DMS114 treated with DMSO at 0.1 percent for 48 hours (cell line): ENCODE measurements around the gene CD81.

Experiments
- DNase-seq: peaks from one replicate; lab custom pipeline; 2025; ENCODE audit not compliant: unreplicated experiment; lab: John Stamatoyannopoulos, UW

CD81 gene

DNA sequence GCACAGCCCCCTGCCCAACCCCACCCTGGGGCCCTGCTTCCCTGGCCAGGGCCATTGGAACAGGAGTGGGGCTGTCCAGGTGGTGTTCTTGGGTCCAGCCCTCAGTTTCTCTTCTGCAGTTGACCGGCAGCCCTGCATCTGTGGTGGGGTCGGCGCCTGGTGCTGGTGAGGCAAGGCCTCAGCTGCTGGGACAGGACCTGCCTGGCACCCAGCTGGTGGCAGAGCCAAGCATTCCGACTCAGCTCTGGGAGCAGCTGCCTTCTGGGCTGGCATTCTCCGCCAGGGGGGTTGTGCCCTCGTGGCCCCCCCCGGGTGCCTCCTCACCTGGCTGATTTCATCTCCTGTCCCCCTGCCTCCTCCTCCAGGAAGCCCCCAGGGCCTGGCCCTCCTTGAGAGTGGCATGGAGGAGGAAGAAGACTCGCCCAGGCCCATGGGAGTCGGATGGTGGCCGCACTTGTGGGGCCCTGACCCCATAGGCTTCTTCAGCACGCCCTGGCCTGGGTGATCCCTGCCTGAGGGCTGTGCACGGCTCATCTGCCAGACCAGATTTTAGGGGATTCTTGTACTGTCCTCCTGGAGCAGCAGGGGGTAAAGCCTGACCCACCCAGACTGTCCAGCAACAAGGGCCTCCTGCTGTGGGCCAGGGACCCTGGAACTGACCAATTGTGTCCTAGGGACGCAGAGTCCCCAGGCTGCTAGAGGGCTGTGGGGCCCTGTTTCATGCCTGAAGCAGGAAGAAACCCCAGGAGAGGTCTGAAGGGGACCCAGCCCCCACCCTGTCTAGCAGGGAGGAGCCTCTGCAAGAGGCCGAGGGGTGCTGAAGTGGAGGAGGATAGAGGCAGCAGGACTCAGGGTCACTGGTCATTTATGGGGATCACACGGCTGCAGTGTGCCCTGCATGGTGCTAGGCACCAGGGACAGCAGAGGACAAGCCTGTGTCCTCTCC, 11.6 kb downstream of the CD81 start:
- no peak for DNase-seq

DNA sequence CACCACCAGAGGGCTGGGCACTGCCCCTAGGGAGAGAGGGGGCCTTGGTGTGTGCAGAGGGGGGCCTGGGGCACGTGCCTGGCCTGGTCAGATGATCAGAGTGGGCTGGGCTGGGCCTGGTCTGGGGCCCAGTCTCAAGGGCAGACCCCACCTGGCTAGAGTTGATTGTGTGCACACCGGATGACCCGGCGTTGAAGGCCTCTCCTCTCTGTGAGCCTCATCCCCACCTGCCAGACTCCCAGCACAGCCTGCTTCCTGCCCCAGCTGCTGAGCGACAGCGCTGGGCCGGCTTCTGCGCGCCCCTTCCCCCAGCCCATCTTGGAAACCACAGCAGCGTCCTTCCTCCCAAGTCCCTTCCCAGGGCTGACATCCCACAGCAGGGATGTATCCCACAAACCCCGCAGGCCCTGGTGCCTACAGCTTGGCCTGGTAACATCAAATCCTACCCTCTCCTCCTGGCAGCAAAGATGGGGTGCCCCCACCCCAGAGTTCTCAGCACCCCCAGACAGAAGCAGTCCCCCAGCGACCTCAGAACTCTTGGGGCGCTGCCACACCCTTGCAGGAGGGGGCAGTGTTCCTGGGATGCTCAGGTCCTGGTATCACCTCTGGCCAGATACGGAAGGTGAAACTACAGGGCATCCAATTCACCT, 12.4 kb downstream of the CD81 start:
- DNase-seq: no peak

DNA sequence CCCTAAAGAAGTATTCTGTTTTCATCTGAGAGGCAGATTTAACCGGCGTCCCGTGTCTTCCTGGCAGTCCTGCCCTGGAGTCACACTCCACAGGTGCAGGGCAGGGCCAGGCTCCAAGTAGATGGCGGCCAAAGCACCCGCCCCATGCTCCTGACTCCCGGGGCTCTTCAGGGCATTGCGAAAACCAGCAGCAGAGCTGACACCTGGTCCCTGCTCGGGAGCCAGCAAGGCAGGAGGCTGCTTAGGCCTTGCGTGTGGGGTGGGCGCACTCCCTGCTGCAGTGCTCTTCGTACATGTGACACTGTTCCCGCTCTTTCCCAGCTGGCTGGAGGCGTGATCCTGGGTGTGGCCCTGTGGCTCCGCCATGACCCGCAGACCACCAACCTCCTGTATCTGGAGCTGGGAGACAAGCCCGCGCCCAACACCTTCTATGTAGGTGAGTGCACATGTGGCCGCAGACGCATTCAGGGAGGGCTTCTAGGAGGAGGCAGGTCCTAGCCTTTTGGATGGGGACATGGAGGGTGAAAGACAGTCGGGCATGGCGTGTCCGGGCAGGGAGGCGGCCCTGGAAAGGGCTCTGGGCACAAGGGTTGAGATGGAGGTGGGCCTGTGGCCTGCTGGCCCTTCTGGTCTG, 13.1 kb downstream of the CD81 start:
- no peak for DNase-seq

DNA sequence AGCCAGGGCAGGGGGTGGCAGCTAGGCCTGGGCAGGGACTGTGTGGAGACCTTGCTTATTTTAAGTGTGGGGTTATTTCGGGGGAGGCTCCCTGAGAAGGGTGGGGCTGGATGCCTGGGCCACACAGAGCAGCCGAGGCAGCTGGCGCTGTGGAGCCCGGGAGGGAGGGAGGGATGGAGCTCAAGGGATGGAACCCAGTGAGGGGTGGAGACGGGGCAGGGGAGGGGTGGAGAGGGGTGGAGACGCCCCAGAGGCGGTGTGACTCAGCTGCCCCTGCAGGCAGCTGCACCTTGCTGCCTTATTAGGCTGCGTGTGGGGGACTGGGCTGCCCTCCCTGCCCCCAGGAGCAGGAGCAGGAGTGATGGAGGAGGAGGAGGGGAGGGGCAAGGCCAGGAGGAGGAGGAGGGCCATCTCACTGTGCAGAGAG, 13.6 kb downstream of the CD81 start:
- no peak for DNase-seq

DNA sequence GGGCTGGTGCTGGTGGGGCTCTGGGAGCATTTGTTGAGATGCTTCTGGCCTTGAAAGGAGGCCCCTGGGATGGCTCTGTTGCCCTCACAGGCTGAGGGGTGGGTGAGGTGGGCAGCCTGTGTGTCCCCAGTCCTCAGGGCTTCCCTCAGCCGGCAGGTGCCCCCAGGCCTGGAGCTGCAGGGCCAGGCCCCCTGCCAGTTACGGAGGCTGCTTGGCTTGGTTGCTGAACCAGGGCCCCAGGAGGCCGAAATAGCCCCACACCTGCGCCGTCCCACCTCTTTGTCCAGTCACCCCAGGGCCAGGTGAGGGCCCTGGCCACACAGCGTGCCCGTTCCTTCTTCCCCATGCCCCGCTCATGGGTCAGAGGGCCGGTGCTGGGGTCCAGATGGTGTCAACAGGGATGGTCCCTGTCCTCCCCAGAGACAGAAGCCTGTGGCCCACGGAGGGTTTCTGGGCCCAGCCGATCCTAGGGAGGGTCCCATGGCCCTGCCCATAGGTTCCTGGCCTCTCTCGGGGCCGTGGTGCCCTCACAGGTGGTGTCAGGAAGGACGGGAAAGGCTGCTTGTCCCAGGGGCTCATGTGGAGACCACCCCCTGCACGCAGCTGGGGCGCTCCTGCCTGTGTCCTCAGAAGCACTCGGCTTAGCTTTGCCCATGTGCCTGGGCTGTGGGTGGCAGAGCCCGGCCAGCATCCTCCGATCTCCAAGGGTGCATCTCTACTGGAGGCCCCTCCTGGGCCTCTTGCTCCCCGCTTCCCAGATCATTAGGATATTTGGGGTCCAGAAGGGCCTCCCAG, 14.3 kb downstream of the CD81 start:
- DNase-seq: no peak

DNA sequence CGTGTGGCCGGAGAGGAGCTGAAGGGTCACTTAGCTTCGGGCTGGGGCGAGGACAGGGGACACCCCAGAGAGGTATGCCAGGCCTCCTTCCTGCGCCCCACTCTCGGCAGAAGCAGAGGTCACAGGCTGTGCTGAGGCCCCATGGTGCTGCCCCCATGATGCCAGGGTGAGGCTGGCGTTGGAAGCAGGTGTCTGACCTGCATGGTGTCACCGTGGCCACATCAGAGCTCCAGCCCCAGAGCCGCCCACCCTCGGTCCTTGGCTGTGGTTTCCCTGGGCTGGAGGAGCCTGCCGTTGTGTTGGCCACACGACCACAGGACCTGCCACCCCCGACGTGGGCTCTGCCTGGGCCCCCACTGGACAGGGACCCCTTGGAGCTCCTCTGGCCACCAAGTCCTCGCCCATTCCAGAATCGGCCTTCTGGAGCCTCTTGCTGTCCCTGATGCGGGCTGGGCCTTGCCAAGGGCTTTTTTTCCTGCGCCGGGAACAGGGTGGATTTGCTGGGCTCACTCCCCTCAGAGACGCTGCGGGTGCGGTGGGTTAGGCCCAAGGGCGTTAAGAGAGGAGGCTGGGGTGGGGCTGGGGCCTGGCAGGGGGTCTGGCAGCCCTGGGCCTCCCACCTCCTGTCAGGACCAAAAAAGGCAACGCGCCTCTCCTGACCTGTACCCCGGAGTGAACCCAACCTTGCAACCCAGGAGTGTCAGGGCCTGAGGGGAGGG, 15.3 kb downstream of the CD81 start:
- no peak for DNase-seq

DNA sequence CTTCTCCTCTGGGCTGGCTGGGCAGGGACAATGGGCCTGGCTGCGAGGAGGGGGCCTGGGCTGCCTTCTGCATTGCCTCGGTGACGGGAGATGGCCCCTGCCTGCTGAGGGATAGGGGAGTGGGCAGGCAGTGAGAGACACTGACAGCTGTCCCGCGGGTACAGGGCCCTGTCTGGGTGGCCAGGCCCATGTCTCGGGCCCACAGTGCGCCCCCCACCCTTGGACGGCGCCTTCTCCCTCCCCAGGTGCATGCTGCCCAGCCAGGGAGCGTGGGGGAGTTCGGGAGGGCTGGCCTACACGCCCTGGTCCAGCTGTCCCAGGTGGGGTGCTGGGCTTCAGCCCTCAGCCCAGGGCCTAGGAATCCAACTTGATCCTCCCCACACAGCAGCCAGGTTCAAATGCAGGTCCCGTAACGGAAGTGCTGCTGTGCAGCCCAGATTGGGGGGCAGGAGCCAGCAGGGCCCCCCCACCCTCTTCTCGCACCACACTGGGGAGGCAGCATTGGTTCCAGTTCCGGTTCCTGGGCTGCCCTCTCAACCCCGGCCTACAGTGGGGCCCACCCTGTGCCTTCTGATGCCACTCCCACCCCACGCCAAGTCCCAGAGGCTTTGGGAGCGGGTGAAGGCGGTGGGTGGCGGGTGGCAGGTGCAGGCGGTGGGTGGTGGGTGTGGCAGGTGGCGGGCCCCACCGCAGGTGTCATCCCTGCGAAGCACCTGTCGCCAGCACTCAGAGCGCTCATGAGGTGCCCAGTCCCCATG, 16.2 kb downstream of the CD81 start:
- no peak for DNase-seq

DNA sequence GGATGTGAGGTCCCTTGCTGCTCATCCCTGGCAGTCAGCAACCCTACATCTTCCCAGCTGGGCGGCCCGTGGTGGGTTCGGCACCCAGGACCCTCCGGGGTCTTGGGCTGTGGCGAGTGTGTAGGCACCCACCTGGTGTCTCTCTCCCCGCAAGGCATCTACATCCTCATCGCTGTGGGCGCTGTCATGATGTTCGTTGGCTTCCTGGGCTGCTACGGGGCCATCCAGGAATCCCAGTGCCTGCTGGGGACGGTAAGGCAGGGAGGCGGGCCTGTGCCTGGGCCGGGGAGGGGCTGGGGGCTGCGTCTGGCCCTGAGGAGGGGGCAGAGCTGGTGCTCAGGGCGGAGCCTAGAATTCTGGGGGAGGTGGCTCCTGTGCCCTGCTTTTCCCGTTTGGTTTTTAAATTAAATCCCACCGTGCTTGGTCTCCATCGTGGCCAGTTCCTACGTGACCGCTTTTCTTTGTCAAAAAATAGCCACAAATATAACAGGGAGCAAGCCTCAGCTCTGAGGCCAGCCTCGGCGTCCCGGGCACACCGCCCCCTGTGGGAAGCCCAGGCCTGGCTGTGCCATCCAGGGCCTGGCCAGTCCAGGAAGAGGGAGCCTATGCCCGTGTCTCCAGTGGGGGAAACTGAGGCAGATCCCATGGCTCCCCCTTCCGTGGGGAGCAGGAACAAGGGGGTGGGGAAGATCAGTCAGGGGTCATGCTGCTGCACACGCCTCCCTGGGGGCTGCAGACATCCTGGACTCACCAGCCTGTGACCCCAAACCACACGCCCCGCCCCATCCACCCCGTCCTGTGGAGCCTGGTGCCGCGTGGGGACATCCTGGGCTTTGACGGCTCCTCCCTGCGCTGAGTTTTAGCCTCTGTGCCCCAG, 17.1 kb downstream of the CD81 start:
- no peak for DNase-seq

DNA sequence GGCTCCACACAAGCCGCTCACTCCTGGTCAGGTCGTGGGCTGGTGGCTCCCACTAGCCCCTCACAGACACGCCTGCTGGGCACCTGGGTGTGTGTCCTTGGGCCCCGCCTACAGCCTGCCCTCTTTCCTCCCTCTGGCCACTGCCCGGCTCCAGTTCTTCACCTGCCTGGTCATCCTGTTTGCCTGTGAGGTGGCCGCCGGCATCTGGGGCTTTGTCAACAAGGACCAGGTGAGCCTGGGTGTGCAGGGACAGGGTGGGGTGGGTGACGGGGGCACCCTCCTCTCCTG, 17.7 kb downstream of the CD81 start:
- DNase-seq: no peak

DNA sequence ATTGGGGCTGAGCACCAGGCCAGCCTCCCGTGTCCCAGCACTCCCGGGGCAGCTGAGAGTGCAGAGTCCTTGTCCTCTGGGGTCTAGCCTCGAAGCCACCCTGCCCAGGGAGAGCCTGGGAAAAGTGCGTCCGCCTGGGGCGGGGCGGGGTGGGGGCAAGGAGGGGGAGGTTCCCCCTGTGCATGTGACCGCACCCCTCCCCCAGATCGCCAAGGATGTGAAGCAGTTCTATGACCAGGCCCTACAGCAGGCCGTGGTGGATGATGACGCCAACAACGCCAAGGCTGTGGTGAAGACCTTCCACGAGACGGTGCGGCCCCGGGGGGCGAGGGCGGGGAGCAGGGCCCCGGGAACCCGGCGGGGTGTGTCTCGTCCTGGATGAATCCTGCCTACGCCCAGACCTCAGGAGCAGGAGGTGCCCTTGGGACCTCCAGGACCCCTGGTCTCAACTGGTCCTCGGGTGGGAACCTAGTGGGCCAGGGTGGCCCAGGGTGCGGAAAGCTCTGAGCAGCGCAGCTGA, 18.2 kb downstream of the CD81 start:
- no peak for DNase-seq

DNA sequence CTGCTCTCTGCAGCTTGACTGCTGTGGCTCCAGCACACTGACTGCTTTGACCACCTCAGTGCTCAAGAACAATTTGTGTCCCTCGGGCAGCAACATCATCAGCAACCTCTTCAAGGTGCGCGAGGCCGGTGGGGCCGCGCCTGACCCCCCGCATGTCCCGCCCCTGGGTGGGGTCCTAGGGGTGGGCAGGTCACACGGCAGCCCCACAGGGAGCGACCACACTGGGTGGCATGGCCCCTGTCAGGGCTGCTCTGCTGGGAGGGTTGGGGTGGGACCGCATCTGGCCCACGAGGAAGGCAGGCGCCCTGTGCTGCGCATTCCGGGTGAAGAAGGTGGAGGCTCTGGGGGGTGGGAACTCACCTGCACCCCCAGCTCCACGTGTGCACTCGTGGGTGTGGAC, 18.7 kb downstream of the CD81 start:
- DNase-seq: no peak

DNA sequence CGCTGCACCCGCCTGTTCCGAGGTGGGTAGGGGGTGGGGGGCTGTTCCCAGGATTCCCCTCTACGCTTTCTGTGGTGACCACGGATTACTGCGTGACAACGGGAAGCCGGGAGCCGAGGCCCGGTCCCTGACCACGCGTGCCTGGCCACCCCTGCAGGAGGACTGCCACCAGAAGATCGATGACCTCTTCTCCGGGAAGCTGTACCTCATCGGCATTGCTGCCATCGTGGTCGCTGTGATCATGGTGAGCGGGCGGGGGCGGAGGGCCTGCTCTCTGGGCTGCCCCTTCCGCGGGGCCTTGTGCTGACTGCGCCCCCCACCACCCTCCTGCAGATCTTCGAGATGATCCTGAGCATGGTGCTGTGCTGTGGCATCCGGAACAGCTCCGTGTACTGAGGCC, 19.4 kb downstream of the CD81 start:
- no peak for DNase-seq

DNA sequence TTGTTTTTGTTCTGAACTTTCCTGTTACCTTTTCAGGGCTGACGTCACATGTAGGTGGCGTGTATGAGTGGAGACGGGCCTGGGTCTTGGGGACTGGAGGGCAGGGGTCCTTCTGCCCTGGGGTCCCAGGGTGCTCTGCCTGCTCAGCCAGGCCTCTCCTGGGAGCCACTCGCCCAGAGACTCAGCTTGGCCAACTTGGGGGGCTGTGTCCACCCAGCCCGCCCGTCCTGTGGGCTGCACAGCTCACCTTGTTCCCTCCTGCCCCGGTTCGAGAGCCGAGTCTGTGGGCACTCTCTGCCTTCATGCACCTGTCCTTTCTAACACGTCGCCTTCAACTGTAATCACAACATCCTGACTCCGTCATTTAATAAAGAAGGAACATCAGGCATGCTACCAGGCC, 19.9 kb downstream of the CD81 start:
- DNase-seq: no peak

DNA sequence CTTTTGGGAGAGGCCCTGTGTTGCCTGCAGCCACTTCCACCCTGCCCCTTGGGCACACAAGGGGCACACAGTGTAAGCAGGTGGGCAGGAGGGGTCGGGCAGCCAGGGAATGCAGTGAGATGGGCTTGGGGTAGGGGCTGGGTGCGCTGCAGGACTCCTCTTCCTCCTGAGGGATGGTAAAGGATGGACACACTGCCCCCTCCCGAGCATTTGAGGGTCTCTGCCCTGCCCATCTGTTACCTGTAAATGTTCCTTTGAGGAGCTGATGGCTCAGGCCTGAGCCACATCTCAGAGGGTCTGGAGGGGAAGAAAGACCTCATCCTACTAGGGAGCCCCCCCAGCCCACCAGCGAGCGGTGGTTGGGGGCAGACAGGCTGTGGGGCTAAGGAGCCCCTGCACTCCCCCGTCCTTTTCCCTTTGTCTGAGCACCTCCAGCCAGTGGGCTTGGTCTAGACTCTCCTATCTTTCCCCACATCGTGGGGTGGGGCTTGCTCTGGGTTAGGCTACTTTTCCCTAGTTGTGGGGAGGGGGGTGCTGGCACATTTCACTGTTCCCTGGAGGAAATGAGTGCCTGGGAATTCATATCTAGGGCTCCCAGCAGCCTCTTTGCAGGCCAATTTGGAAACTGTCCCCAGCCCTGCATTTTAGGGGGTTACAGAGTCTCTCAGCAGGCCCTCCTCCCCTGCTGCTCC, 21.7 kb downstream of the CD81 start:
- DNase-seq: no peak

DNA sequence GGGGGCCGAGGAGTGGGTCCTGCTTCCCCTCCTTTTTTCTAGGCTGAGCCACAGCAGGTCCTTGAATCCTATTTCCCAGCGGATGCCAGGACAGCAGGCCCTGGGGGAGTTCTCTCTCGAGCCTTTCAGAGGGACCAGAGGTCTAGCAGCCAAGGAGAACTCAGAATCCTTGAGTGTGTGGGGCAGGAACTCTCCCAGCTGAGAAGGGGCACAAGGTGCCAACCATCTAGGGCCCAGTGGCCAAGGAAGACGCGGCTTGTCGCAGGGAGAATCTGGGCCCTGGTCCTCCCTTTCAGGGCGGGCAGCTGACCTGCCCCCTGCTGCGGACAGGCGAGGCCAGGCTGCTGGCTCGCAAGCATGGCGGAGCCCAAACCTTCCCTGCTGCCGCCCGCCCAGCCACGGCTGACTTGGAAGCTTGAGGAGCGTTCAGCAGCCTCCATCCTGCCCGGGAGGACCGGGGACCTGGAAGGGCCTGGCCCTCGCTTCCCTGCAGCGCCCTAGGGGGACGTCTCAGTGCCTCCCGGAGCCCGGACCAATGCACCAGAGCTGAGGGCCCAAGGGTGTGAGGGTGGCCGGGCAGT, 22.5 kb downstream of the CD81 start:
- no peak for DNase-seq

DNA sequence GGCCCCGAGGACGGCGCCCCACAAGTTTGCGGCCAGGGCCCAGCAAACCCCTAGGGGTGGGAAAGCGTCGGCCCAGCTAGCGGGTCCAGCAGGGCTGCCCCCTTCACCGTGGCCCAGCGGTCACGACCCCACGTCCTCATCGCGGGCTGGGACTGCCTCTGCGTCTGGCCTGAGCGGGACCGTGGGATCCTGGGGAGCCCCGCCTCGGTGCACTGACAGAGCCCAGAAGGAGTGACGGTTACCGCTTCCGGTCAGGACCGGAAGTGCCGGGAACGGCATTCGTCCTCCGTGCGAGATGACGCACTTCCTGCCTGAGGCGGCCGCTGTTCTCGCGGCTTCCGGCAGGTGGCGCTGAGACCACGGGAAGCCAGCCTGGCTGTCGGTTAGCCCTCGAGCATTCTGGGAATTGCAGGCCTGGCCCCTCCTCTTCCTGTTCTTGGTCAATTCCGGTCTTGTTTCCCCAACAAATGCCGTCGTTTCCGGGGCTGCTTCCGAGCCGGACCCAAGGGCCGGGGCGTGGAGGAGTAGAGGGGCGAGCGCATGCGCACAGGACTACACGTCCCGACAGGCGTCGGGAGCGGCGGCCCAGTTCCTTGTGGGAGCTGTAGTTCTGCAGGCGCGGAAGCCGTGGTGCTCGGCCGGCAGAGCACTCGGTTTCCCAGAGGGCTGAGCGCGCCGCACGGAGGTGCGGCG, 23.1 kb downstream of the CD81 start, which contains the start of gene TSSC4:
TSSC4 (plus strand) TSS at position 682 of the 693 bp plus-strand sequence. CDS start 1,884 bp downstream, outside the sequence.
- peak; percentile 95 for DNase-seq

DNA sequence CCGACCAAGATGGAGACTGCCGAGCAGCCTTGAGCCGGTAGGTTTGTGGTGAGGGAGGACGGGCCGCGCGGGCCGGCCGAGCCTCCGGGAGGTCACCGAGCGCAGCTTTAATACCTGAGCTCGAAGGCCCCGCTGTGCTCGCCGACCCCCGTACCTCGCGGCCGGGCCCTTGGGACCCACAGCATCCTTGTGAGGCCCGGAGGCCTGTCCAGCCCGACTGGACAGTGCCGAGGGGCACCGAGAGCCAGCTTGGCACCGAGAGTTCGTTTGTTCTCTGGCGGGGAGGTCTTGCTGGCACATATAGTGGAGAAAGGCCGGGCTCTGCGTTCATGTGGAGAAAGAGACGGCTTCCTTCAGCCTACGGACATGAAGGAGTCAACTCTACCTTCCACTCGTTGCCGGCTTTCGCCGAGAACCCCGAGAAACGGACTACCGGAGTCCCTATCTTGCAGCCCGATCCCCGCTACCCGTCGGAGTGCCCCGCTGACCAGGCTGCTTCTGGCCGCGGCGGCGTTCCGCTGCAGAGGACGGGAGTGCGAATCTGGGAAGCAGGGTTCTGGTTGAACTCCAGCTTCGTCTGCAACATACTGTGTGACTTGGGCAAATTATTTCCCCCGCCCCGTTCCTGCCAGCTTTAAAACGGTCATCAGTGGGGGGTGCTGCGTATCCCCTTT, 23.8 kb downstream of the CD81 start:
- DNase-seq: no peak
